Stimulated activated CD8-positive, alpha-beta memory T cell treated with anti-CD3 and anti-CD28 coated beads, Interleukin-4, amount 100 ng/mL, for 24 hours (primary cell): ENCODE results near the gene PRDM16.

Experiments
- DNase-seq: peaks from one replicate; pipeline ENCODE4 v3.0.0-alpha.2; 2020; ENCODE audit warnings: low read depth

PRDM16 gene

GRCh38 chr1:3340548-3341235 lies 271.7 kb downstream of the PRDM16 start:
- DNase-seq, result no peak

GRCh38 chr1:3341236-3341994 lies 272.4 kb downstream of the PRDM16 start:
- DNase-seq, result no peak

- no peak for DNase-seq
Observed at GRCh38 chr1:3342960-3343359, 274.0 kb downstream of the PRDM16 start.

GRCh38 chr1:3344395-3344794 lies 275.4 kb downstream of the PRDM16 start:
- DNase-seq, result no peak

- no peak for DNase-seq
Observed at GRCh38 chr1:3345792-3346191, 276.8 kb downstream of the PRDM16 start.

GRCh38 chr1:3346478-3346877 lies 277.5 kb downstream of the PRDM16 start:
- no peak for DNase-seq

- DNase-seq, result no peak
Observed at GRCh38 chr1:3347257-3348020, 278.4 kb downstream of the PRDM16 start.

GRCh38 chr1:3348196-3348865 lies 279.3 kb downstream of the PRDM16 start:
- no peak for DNase-seq

- no peak for DNase-seq
Observed at GRCh38 chr1:3349161-3349967, 280.4 kb downstream of the PRDM16 start.

GRCh38 chr1:3349968-3350299 lies 280.9 kb downstream of the PRDM16 start:
- DNase-seq, result no peak

GRCh38 chr1:3350506-3351261 lies 281.7 kb downstream of the PRDM16 start:
- DNase-seq, result no peak

- DNase-seq, result no peak
Observed at GRCh38 chr1:3351449-3352298, 282.7 kb downstream of the PRDM16 start.

GRCh38 chr1:3352299-3352951 lies 283.4 kb downstream of the PRDM16 start:
- no peak for DNase-seq

- DNase-seq, result no peak
Observed at GRCh38 chr1:3352952-3353331, 283.9 kb downstream of the PRDM16 start.

- no peak for DNase-seq
Observed at GRCh38 chr1:3353876-3354275, 284.9 kb downstream of the PRDM16 start.

- DNase-seq, result no peak
Observed at GRCh38 chr1:3355089-3355488, 286.1 kb downstream of the PRDM16 start.

- DNase-seq, result no peak
Observed at GRCh38 chr1:3355894-3356826, 287.2 kb downstream of the PRDM16 start.

- no peak for DNase-seq
Observed at GRCh38 chr1:3356827-3357460, 287.9 kb downstream of the PRDM16 start.
